ENCODE data around the gene CCT7.

Gene CCT7

DNA sequence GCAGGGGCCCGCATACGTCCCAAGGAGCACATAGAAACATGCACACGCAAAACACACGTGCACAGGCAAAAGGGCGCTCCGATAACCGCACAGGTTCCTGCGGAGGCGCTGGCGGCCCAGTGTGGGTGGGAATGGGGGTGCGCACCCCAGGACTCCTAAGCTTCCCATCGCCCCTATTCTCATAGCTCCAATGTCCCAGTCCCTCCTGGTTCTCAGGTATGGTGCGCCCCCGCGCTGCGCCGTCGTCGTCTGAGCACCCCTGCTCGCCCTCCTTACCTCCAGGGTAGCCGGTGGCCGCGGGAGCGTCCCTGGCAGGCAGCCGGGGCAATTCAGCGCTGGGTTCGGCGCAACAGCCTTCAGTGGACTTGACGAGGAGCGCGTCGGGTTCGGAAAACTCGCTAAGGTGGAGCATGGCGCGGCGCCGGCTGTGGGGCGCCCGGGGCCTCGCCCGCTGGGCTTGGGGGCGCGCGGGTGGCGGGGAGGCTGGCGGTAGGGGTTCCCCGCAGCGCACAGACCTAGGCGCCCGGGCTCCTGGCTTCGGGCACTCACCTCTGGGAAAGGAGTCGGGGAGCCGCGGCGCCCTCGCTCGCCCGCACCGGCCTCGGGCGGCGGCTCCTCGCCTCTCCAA lies 58.9 kb downstream of the CCT7 start:
- TF ChIP-seq TAF1 (IDR thresholded peaks at IDR 0.05; ENCODE audit: low read depth) (no peak), TEAD4 (IDR thresholded peaks at IDR 0.05) (no peak), YY1 (IDR thresholded peaks at IDR 0.05; ENCODE audit: low read depth) (no peak), FOXM1 (IDR thresholded peaks at IDR 0.05; ENCODE audit: borderline replicate concordance, low read depth) (no peak), EGR1 (IDR thresholded peaks at IDR 0.05) (no peak), EP300 (IDR thresholded peaks at IDR 0.05; ENCODE audit: borderline replicate concordance) (no peak), NFIC (IDR thresholded peaks at IDR 0.05) (no peak)
- TF ChIP-seq, protein P1, sequence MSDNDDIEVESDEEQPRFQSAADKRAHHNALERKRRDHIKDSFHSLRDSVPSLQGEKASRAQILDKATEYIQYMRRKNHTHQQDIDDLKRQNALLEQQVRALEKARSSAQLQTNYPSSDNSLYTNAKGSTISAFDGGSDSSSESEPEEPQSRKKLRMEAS (IDR thresholded peaks at IDR 0.05): no peak
- TF ChIP-seq, protein P2, sequence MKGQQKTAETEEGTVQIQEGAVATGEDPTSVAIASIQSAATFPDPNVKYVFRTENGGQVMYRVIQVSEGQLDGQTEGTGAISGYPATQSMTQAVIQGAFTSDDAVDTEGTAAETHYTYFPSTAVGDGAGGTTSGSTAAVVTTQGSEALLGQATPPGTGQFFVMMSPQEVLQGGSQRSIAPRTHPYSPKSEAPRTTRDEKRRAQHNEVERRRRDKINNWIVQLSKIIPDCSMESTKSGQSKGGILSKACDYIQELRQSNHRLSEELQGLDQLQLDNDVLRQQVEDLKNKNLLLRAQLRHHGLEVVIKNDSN (IDR thresholded peaks at IDR 0.05): no peak

DNA sequence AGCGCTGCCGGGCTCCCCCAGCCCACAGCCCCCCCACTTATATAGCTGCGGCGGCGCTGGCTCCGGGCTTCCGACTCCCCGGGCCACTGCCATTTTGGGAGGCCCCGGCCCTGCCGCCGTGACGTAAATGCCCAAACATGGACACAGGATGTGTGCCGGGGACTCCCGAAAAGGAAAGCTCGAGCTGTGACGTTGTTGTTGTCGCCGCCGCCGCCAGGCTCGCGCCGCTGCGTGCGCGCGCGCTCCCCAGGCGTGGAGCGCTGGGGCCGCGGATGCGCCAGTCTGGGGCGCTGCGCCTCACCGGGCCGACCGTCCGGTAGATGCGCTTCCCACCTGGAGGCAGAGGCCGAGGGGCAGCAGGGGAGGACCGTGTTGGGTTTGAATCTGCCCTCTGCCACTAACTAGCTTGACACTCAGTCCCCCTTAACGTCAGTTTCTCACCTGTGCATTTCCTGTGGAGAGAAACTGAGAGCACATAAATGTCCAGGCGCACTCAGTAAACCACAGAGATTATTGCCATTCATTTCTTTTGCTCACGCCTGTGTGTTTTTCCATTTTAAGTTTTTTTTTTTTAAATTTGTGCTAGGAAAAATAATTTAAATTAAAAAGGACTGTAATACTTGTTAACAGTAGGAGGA lies 59.5 kb downstream of the CCT7 start, which contains the start of gene EGR4:
Gene EGR4, minus strand, starts transcription at position 15 of the 638 bp plus-strand sequence. CDS start 231 bp downstream, outside the sequence.
- TF ChIP-seq, protein P3, sequence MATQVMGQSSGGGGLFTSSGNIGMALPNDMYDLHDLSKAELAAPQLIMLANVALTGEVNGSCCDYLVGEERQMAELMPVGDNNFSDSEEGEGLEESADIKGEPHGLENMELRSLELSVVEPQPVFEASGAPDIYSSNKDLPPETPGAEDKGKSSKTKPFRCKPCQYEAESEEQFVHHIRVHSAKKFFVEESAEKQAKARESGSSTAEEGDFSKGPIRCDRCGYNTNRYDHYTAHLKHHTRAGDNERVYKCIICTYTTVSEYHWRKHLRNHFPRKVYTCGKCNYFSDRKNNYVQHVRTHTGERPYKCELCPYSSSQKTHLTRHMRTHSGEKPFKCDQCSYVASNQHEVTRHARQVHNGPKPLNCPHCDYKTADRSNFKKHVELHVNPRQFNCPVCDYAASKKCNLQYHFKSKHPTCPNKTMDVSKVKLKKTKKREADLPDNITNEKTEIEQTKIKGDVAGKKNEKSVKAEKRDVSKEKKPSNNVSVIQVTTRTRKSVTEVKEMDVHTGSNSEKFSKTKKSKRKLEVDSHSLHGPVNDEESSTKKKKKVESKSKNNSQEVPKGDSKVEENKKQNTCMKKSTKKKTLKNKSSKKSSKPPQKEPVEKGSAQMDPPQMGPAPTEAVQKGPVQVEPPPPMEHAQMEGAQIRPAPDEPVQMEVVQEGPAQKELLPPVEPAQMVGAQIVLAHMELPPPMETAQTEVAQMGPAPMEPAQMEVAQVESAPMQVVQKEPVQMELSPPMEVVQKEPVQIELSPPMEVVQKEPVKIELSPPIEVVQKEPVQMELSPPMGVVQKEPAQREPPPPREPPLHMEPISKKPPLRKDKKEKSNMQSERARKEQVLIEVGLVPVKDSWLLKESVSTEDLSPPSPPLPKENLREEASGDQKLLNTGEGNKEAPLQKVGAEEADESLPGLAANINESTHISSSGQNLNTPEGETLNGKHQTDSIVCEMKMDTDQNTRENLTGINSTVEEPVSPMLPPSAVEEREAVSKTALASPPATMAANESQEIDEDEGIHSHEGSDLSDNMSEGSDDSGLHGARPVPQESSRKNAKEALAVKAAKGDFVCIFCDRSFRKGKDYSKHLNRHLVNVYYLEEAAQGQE (IDR thresholded peaks at IDR 0.05; ENCODE audit: low read depth): no peak
- TF ChIP-seq NFIC (IDR thresholded peaks at IDR 0.05): no peak
- no peak for TF ChIP-seq EP300 (IDR thresholded peaks at IDR 0.05; ENCODE audit: borderline replicate concordance)
- peak; percentile 49; the same call in 1 of the 2 replicates for TF ChIP-seq TCF12 (IDR thresholded peaks at IDR 0.05; ENCODE audit: low read depth)
- peak; percentile 88 for TF ChIP-seq CREB1 (IDR thresholded peaks at IDR 0.05; ENCODE audit: low read depth)
- TF ChIP-seq, protein P1 (IDR thresholded peaks at IDR 0.05): peak; percentile 18; the same call in 1 of the 2 replicates

DNA sequence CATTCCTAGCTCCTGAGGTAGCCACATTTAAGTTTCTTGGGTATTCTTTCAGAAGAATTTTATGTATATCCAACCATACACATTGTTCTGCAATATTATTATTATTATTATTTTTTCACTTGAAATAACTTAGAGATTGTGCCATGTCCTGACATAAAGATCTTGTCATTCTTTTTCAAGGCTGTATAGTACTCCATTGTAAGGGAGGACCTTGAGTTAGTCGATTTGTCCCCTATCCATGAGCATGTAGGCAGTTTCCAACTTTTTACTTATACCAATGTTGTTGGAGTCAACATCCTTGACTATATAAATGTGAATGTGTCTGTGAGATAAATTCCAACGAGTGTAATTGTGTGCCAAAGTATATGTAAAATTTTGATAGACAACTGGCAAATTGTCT lies 60.1 kb downstream of the CCT7 start:
- TF ChIP-seq, protein P3 (IDR thresholded peaks at IDR 0.05; ENCODE audit: low read depth): no peak
- no peak for TF ChIP-seq CREB1 (IDR thresholded peaks at IDR 0.05; ENCODE audit: low read depth)
- TF ChIP-seq, protein P2 (IDR thresholded peaks at IDR 0.05): no peak

DNA sequence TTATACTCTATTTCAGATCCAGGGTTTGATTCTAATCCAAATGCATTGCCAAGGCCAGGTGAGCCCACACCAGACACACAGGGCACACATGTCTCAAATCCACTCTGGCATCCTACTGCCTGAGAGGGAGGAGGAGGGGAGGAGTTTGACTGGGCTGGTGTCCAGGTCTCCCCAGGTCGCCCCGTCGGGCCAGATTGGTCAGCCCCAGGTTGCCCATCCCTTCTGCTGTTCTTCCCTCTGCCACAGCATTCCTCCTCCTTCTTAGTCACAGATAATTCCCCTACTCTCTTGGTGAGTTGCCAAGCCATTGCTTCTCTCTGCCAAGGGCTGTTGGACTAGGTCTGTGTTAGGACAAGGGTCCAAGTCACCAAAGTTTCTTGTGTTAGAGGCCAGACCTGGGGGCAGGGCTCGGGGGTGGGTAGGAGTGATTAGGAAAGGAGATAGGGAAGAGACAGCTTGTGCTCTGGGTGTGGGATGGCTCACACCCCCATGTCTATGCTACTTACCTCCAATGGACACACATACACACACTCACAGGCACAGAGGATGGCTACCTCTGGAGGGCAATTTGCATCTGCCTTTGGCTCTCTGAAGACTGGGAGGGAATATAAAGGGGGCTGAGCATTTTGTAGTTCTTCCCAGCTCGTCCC lies 61.8 kb downstream of the CCT7 start:
- no peak for TF ChIP-seq FOXM1 (IDR thresholded peaks at IDR 0.05; ENCODE audit: borderline replicate concordance, low read depth)
- peak; percentile 92 for TF ChIP-seq NFIC (IDR thresholded peaks at IDR 0.05)
- TF ChIP-seq CREB1 (IDR thresholded peaks at IDR 0.05; ENCODE audit: low read depth): no peak
- no peak for TF ChIP-seq TAF1 (IDR thresholded peaks at IDR 0.05; ENCODE audit: low read depth)
- TF ChIP-seq, protein P3 (IDR thresholded peaks at IDR 0.05; ENCODE audit: low read depth): no peak
- TF ChIP-seq, protein P1 (IDR thresholded peaks at IDR 0.05): no peak
- no peak for TF ChIP-seq EGR1 (IDR thresholded peaks at IDR 0.05)
- no peak for TF ChIP-seq CEBPB (IDR thresholded peaks at IDR 0.05)
- no peak for TF ChIP-seq ZBTB7A (IDR thresholded peaks at IDR 0.05; ENCODE audit: low read depth)
- no peak for TF ChIP-seq YY1 (IDR thresholded peaks at IDR 0.05; ENCODE audit: low read depth)
- no peak for TF ChIP-seq RAD21 (IDR thresholded peaks at IDR 0.05; ENCODE audit: low read depth)
- TF ChIP-seq, protein P2 (IDR thresholded peaks at IDR 0.05): peak; percentile 15; the same call in 1 of the 2 replicates
- TF ChIP-seq TEAD4 (IDR thresholded peaks at IDR 0.05): peak; percentile 68
- TF ChIP-seq EP300 (IDR thresholded peaks at IDR 0.05; ENCODE audit: borderline replicate concordance): peak; percentile 52; the same call in 1 of the 2 replicates
- TF ChIP-seq TCF12 (IDR thresholded peaks at IDR 0.05; ENCODE audit: low read depth): peak; percentile 57; the same call in 1 of the 2 replicates

Measured in Ishikawa (cell line).